Neural progenitor cell (in vitro differentiated cells): Measurements from ENCODE around the gene AMER1.

ENCODE experiments used
- EZH2 ChIP-seq: fragments of 200-600 bp; sonication (generic); IDR thresholded peaks from 2 replicates; pipeline ENCODE4 v1.6.1; 2017; ENCODE audit warnings: antibody characterized with exemption, mild to moderate bottlenecking, moderate library complexity
- EZH2phosphoT487 ChIP-seq: fragments of 200-600 bp; sonication (generic); IDR thresholded peaks from 2 replicates; pipeline ENCODE4 v1.6.1; 2017; ENCODE audit warnings: antibody characterized with exemption
- TF ChIP-seq, protein P1 (sequence below): fragments of 200-600 bp; sonication (generic); IDR thresholded peaks from 2 replicates; pipeline ENCODE4 v1.5.1; 2017; ENCODE audit warnings: antibody characterized with exemption, mild to moderate bottlenecking

DNA sequence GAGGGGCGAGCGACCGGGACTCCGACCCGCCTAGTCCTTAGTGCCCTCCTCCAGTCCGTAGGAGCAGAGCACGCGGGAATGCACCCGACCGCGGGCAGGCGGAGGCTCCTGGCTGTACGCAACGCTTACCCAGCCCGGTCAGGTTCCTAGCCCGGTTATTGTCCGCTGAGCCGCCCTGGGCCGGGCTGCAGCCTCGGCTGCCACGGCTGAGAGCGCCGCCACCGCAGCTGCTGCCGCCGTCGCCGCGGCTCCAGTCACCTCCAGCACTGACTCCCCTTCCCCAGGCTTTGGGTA, at the start of gene AMER1:
- TF ChIP-seq, protein P1, sequence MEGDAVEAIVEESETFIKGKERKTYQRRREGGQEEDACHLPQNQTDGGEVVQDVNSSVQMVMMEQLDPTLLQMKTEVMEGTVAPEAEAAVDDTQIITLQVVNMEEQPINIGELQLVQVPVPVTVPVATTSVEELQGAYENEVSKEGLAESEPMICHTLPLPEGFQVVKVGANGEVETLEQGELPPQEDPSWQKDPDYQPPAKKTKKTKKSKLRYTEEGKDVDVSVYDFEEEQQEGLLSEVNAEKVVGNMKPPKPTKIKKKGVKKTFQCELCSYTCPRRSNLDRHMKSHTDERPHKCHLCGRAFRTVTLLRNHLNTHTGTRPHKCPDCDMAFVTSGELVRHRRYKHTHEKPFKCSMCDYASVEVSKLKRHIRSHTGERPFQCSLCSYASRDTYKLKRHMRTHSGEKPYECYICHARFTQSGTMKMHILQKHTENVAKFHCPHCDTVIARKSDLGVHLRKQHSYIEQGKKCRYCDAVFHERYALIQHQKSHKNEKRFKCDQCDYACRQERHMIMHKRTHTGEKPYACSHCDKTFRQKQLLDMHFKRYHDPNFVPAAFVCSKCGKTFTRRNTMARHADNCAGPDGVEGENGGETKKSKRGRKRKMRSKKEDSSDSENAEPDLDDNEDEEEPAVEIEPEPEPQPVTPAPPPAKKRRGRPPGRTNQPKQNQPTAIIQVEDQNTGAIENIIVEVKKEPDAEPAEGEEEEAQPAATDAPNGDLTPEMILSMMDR: no peak
- TF ChIP-seq EZH2phosphoT487 (no peak), EZH2 (no peak)
